K562 (cell line): ENCODE data around the gene RNASEH2A. TPM values are rescaled to one million over a fixed set of nuclear protein-coding genes. Genes with fewer than 3 reads are reported as not detected.

Experiments
- ARNT ChIP-seq, 2 experiments: fragments of 450-650 bp; IDR thresholded peaks; 2 replicates each; pipeline ENCODE4 v1.6.1; 2016; ENCODE audit warnings: mild to moderate bottlenecking in 1 of 2
- BMI1 ChIP-seq: fragments of 150-350 bp; IDR thresholded peaks from 2 replicates; pipeline ENCODE4 v1.6.1; 2014; ENCODE audit warnings: low read length
- BRCA1 ChIP-seq, 2 experiments: fragments of 450-650 bp in 1 of 2; sonication (generic) in 1 of 2; formaldehyde crosslinking in 1 of 2; IDR thresholded peaks; 2 replicates each; pipeline versions ENCODE4 v1.5.0 to v1.6.1; 2017 to 2020; ENCODE audit warnings: mild to moderate bottlenecking in 1 of 2, missing genetic modification reagents in 1 of 2
- ETS1 ChIP-seq: conservative IDR thresholded peaks from 2 replicates; pipeline ENCODE4 v1.6.1; 2011; ENCODE audit warnings: low read depth, mild to moderate bottlenecking, low read length; ENCODE audit not compliant: control insufficient read depth
- FOXJ2 ChIP-seq: fragments of 200-800 bp; sonication (Bioruptor generic); IDR thresholded peaks from 2 replicates; pipeline ENCODE4 v1.6.1; 2016; ENCODE audit warnings: missing genetic modification characterization, missing compliant biosample characterization
- FOXJ3 ChIP-seq: sonication (generic); formaldehyde crosslinking; IDR thresholded peaks from 2 replicates; pipeline ENCODE4 v1.4.0; 2020; ENCODE audit warnings: mild to moderate bottlenecking, missing genetic modification reagents
- HNRNPL ChIP-seq: fragments of 200-400 bp; formaldehyde crosslinking; IDR thresholded peaks from 2 replicates; pipeline ENCODE4 v1.6.1; 2017; ENCODE audit warnings: low read depth, mild to moderate bottlenecking, low read length
- IRF1 ChIP-seq: sonication (generic); formaldehyde crosslinking; IDR thresholded peaks from 2 replicates; pipeline ENCODE4 v1.8.0; 2022; ENCODE audit warnings: missing genetic modification reagents, mild to moderate bottlenecking, borderline replicate concordance
- MAFF ChIP-seq: IDR thresholded peaks from 2 replicates; pipeline ENCODE4 v1.6.1; 2012; ENCODE audit warnings: low read length, improper control_type of control experiment
- MCM2 ChIP-seq: fragments of 450-650 bp; IDR thresholded peaks from 2 replicates; pipeline ENCODE4 v1.6.1; 2017; ENCODE audit warnings: low read depth, mild to moderate bottlenecking
- MED1 ChIP-seq: sonication (generic); formaldehyde crosslinking; IDR thresholded peaks from 2 replicates; pipeline ENCODE4 v1.8.1; 2023; ENCODE audit warnings: missing genetic modification reagents, borderline replicate concordance
- MTA3 ChIP-seq: fragments of 450-650 bp; formaldehyde crosslinking; IDR thresholded peaks from 2 replicates; pipeline ENCODE4 v1.6.1; 2017; ENCODE audit warnings: mild to moderate bottlenecking, borderline replicate concordance
- NCOA2 ChIP-seq, 2 experiments: fragments of 450-650 bp; IDR thresholded peaks; 2 replicates each; pipeline ENCODE4 v1.6.1; 2018; ENCODE audit warnings: mild to moderate bottlenecking in 2 of 2, moderate library complexity in 1 of 2; ENCODE audit not compliant: partially characterized antibody in 2 of 2
- RFX7 ChIP-seq: fragments of 250-450 bp; sonication (Bioruptor Pico); IDR thresholded peaks from 2 replicates; pipeline ENCODE4 v1.5.1; 2021; ENCODE audit warnings: mild to moderate bottlenecking
- TBP ChIP-seq: optimal IDR thresholded peaks from 2 replicates; pipeline ENCODE3; 2011; ENCODE audit warnings: low read depth, low read length, improper control_type of control experiment
- TGIF2 ChIP-seq: sonication (generic); formaldehyde crosslinking; IDR thresholded peaks from 2 replicates; pipeline ENCODE4 v1.8.1; 2022; ENCODE audit warnings: mild to moderate bottlenecking, missing genetic modification reagents, moderate library complexity
- XRCC4 ChIP-seq: IDR thresholded peaks from one replicate; pipeline ENCODE4 v1.6.1; 2011; ENCODE audit not compliant: insufficient read depth, insufficient read length; ENCODE audit errors: extremely low read depth
- ZNF174 ChIP-seq: fragments of 250-450 bp; sonication (Bioruptor Pico); IDR thresholded peaks from 2 replicates; pipeline ENCODE4 v1.4.0; 2020; ENCODE audit warnings: mild to moderate bottlenecking
- ZNF217 ChIP-seq: sonication (generic); formaldehyde crosslinking; IDR thresholded peaks from 2 replicates; pipeline ENCODE4 v1.8.0; 2022; ENCODE audit warnings: mild to moderate bottlenecking, missing genetic modification reagents
- ZNF263 ChIP-seq: sonication (generic); formaldehyde crosslinking; IDR thresholded peaks from 2 replicates; pipeline ENCODE4 v1.8.0; 2022; ENCODE audit warnings: mild to moderate bottlenecking, missing genetic modification reagents, borderline replicate concordance
- ZNF766 ChIP-seq: fragments of 200-800 bp; sonication (Bioruptor generic); conservative IDR thresholded peaks from 2 replicates; pipeline ENCODE4 v1.6.1; 2016; ENCODE audit warnings: missing genetic modification characterization, missing compliant biosample characterization
- polyA plus RNA-seq, 8 experiments: library from polyadenylated mRNA; depleted of rRNA in 4 of 8; stranded (reverse) in 5 of 8; unstranded in 3 of 8; fragments of >200 nt; fragmentation: Nextera tagmentation in 2 of 8; fragmentation: Illumina TruSeq in 1 of 8; extraction: Ambion mirVana in 2 of 8; extraction: Trizol in 1 of 8; gene quantifications; 2 replicates each; pipeline versions ENCODE4 v1.2.1 to v1.2.3, GENCODE V29; 2011 to 2014; ENCODE audit warnings: inconsistent platforms in 1 of 8, missing spikeins in 1 of 8
- total RNA-seq, 7 experiments: library from RNA; depleted of rRNA in 6 of 7; stranded (reverse); fragments of >200 nt in 6 of 7; fragmentation: Illumina TruSeq in 2 of 7; extraction: Trizol in 2 of 7; gene quantifications; 2 replicates each; pipeline versions ENCODE4 v1.2.1 to v1.2.3, GENCODE V29; 2011 to 2021; ENCODE audit warnings: low replicate concordance in 1 of 7
- TF ChIP-seq, protein P1 (sequence below): sonication (generic); formaldehyde crosslinking; IDR thresholded peaks from 2 replicates; pipeline ENCODE4 v1.8.0; 2022; ENCODE audit warnings: mild to moderate bottlenecking, missing genetic modification reagents, borderline replicate concordance
- TF ChIP-seq, protein P2 (sequence below): fragments of 150-350 bp; conservative IDR thresholded peaks from 2 replicates; pipeline ENCODE4 v1.6.1; 2014; ENCODE audit warnings: low read length

Gene RNASEH2A
- total and polyA plus RNA-seq, 9 of the 15 experiments (the other 6 are each of a cell fraction or from before 2014, with no cell fraction given): 22.3 to 78.0 (median 61.7) TPM

DNA sequence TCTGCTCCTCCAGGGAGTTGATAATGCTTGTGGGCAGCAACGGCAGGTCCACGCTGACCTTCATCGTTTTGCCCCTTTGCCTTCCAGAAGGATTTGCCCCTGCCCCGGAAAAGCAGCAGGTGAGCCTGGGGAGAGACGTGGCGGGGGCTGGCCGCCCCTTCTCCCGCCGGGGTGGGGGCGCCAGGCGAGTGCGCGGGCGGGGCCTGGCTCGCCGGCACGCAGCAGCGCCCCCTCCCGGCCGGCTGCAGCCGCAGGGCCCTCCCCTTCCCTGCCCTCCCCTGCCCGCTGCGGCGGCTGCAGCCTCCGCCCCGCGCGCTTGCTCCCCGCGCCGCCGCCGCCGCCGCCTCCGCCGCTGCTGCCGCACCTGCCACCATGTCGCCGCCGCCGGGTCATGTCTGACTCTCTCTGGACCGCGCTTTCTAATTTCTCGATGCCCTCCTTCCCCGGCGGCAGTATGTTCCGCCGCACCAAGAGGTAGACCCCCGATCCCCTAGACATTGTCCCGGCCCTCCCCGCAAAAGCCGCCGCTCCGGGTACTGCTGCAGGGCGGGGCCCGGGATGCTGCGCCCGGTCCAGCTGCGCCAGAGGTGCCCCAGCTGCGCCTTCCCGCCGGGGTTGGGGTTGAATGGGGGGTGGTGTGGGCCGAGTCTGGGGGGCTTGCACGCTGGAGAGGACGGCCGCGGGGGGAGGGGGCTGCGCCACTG lies 31.9 kb downstream of the RNASEH2A start, which contains the start of gene MAST1 (continued):
- TF ChIP-seq, protein P1, sequence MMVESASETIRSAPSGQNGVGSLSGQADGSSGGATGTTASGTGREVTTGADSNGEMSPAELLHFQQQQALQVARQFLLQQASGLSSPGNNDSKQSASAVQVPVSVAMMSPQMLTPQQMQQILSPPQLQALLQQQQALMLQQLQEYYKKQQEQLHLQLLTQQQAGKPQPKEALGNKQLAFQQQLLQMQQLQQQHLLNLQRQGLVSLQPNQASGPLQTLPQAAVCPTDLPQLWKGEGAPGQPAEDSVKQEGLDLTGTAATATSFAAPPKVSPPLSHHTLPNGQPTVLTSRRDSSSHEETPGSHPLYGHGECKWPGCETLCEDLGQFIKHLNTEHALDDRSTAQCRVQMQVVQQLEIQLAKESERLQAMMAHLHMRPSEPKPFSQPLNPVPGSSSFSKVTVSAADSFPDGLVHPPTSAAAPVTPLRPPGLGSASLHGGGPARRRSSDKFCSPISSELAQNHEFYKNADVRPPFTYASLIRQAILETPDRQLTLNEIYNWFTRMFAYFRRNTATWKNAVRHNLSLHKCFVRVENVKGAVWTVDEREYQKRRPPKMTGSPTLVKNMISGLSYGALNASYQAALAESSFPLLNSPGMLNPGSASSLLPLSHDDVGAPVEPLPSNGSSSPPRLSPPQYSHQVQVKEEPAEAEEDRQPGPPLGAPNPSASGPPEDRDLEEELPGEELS (CRISPR knock-in tag): no peak
- no peak for TF ChIP-seq FOXJ2 (tag)
- no peak for TF ChIP-seq ZNF766 (CRISPR knock-in tag)
- no peak for TF ChIP-seq ZNF217 (CRISPR knock-in tag)
- TF ChIP-seq ZNF263 (CRISPR knock-in tag): 0 out of 2 replicates have a peak, but pooled peaks have one; percentile 4
- no peak for TF ChIP-seq RFX7 (CRISPR knock-in tag)
- no peak for TF ChIP-seq BRCA1 (IDR thresholded peaks at IDR 0.05)
- no peak for TF ChIP-seq BRCA1 (CRISPR knock-in tag; IDR thresholded peaks at IDR 0.05)
- TF ChIP-seq IRF1 (CRISPR knock-in tag): no peak
- TF ChIP-seq ETS1: 0 out of 2 replicates have a peak, but pooled peaks have one; percentile 32
- no peak for TF ChIP-seq TGIF2 (CRISPR knock-in tag)
- TF ChIP-seq BMI1: no peak
- TF ChIP-seq NCOA2 (IDR thresholded peaks at IDR 0.05; ENCODE audit: partially characterized antibody in 2 of 2): no peak
- TF ChIP-seq MED1 (CRISPR knock-in tag): no peak
- TF ChIP-seq MAFF: no peak
- no peak for TF ChIP-seq HNRNPL
- TF ChIP-seq TBP: no peak
- TF ChIP-seq ARNT (IDR thresholded peaks at IDR 0.05): no peak
- TF ChIP-seq ZNF174 (CRISPR knock-in tag): no peak
- 0 out of 2 replicates have a peak, but pooled peaks have one; percentile 47 for TF ChIP-seq MTA3
- no peak for TF ChIP-seq MCM2
- TF ChIP-seq FOXJ3 (CRISPR knock-in tag): no peak
- TF ChIP-seq, protein P2, sequence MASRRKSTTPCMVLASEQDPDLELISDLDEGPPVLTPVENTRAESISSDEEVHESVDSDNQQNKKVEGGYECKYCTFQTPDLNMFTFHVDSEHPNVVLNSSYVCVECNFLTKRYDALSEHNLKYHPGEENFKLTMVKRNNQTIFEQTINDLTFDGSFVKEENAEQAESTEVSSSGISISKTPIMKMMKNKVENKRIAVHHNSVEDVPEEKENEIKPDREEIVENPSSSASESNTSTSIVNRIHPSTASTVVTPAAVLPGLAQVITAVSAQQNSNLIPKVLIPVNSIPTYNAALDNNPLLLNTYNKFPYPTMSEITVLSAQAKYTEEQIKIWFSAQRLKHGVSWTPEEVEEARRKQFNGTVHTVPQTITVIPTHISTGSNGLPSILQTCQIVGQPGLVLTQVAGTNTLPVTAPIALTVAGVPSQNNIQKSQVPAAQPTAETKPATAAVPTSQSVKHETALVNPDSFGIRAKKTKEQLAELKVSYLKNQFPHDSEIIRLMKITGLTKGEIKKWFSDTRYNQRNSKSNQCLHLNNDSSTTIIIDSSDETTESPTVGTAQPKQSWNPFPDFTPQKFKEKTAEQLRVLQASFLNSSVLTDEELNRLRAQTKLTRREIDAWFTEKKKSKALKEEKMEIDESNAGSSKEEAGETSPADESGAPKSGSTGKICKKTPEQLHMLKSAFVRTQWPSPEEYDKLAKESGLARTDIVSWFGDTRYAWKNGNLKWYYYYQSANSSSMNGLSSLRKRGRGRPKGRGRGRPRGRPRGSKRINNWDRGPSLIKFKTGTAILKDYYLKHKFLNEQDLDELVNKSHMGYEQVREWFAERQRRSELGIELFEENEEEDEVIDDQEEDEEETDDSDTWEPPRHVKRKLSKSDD: no peak
- no peak for TF ChIP-seq XRCC4
